NCI-H446 (cell line): ENCODE results near the gene KRTAP9-4.
"Not testable (repeated sequence)": the region's sequence is repeated elsewhere in the genome, so short reads cannot be mapped to it uniquely, and the experiment has no call there.

Experiments used
- DNase-seq, 2 experiments: peaks; one replicate each; lab custom pipeline; 2025; lab: John Stamatoyannopoulos, UW

Gene KRTAP9-4

GRCh38 chr17:41265078-41265477 lies 15.6 kb downstream of the KRTAP9-4 start, which contains the start of gene KRTAP9-6:
Gene KRTAP9-6 (plus strand): TSS chr17:41265378. CDS start chr17:41265378, 0 bp downstream.
- DNase-seq: no peak

DNA sequence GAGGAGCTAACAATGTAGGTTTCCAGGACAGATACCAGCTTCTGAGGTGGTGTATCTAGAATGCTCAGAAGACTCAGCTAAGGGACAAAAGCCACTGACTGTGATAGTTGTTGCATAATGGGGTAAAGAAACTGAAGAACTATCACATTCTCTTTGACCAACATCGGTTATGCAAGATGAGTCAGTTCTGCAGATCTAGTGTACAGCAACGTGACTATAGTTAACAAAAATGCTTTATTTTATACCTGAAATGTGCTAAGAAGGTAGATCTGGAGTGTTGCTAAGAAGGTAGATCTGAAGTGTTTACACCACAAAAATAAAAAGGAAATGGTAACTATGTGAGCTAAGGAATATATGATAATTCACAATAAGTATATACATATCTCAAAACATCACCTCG lies 18.2 kb downstream of the KRTAP9-4 start:
- no peak for DNase-seq

DNA sequence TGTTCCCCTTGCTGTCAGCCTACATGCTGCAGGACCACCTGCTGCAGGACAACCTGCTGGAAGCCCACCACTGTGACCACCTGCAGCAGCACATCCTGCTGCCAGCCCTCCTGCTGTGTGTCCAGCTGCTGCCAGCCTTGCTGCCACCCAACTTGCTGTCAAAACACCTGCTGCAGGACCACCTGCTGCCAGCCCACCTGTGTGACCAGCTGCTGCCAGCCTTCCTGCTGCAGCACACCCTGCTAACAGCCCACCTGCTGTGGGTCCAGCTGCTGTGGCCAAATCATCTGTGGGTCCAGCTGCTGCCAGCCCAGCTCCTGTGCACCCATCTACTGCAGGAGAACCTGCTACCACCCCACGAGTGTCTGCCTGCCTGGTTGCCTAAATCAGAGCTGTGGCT lies 21.8 kb downstream of the KRTAP9-4 start:
- DNase-seq: not testable (repeated sequence)

DNA sequence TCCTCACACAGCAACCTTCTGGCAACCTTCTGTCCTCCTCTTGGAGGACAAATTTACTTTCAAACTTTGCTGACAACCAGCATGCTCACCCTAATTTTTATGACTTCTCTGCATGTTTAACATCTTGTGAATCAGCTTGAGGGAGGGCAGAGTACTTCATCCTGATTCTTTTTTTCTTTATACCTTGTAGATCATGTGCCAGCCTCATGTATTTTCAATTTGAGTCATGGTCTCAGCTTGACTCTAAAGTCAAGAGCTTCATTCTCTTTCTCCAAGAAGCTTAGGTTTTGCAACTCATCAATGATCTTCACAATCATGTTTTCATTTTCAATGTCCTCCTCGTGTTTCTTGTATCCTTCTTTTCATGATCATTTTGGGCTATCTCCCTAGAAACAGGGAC lies 22.4 kb downstream of the KRTAP9-4 start:
- no peak for DNase-seq

DNA sequence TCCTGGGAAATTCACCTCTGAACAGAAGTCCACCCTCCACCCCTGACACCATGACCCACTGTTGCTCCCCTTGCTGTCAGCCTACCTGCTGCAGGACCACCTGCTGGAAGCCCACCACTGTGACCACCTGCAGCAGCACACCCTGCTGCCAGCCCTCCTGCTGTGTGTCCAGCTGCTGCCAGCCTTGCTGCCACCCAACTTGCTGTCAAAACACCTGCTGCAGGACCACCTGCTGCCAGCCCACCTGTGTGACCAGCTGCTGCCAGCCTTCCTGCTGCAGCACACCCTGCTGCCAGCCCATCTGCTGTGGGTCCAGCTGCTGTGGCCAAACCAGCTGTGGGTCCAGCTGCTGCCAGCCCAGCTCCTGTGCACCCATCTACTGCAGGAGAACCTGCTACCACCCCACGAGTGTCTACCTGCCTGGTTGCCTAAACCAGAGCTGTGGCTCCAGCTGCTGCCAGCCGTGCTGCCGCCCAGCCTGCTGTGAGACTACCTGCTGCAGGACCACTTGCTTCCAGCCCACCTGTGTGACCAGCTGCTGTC lies 26.2 kb downstream of the KRTAP9-4 start, which contains the start of gene KRTAP9-7:
Gene KRTAP9-7, plus strand, starts transcription at position 51 of the 543 bp plus-strand sequence. Its CDS starts 0 bp downstream, at position 51.
- not testable (repeated sequence) for DNase-seq

- no peak for DNase-seq
These were observed 28.9 kb downstream of the KRTAP9-4 start for GRCh38 chr17:41278176-41278955.

DNA sequence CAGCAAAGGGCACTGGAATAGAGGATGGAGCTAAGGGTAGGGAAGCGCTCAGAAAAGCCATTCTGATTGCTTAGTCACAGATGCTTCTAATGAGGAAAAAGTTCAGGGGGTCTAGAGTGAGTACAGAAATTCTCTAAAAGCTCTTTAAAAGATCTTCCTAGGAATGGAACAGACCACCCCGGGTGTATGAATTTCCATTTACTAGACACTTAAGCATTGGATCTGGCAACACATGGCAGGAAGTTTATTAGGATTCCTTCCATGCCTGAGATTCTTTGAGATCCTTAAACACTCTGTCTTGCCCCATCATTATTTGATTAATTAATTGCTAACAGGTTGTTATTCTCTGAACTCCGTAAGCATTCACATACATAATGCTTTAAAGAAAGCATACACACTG lies 34.6 kb downstream of the KRTAP9-4 start:
- no peak for DNase-seq

DNA sequence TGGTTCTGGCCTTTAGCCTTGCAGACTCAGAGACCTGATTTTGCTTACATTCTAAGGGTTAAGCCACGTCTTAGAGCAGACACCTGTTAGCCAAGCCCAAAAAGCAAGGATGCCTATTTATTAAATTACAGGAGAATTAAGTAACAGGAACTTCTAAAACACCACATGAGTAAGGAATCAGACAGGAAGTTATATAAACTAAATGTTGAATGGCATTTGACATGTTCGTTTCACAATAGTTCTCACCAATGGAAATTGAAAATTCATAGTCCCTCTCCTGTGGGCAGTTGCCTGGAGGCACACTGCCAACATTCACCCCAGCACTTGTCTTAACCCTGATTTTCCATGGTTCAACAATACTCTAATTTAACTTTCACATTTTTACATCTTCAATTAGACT lies 35.1 kb downstream of the KRTAP9-4 start:
- no peak for DNase-seq

- DNase-seq: no peak
These were observed 37.6 kb downstream of the KRTAP9-4 start for GRCh38 chr17:41287050-41287449.

GRCh38 chr17:41294016-41294415 lies 44.5 kb downstream of the KRTAP9-4 start:
- no peak for DNase-seq

GRCh38 chr17:41296846-41297245 lies 47.4 kb downstream of the KRTAP9-4 start:
- DNase-seq: no peak

DNA sequence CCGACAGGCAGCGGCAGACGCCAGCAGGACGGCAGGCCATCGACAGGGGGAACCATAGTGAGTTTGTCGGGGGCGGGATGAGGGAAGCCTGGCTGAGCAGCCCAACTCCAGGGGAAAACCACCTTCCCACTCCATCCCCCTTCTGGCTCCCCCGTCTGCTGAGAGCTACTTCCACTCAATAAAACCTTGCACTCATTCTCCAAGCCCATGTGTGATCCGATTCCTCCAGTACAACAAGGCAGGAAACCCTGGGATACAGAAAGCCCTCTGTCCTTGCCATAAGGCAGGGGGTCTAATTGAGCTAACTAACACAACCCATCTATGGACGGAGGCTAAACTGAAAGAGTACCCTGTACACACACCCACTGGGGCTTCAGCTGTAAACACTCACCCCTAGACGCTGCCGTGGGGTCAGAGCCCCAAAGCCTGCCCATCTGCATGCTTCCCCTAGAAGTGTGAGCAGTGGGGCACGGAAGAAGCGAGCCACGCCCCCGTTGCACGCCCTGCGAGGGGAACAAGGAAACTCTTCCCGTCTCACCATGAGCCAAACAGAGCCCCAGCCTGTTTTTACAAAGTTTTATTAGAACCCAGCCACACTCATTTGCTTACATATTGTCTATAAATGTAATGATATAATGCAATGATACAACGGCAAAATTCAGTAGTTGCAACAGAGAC lies 49.1 kb downstream of the KRTAP9-4 start:
- DNase-seq: no peak
